Kidney (tissue), 14 donors: Measurements from ENCODE around the gene SARS1. TPM values are rescaled to one million over a fixed set of nuclear protein-coding genes. Genes with fewer than 3 reads are reported as not detected.

ENCODE experiments used
- DNase-seq, 5 donors: peaks; one replicate each; pipeline ENCODE4 v3.0.0-alpha.2; 2013 to 2020
- FAIRE-seq: peaks from 2 replicates; lab custom pipeline; 2012; peaks lifted over from hg19 to GRCh38; lab: Jason Lieb, UNC
- H3K27ac ChIP-seq, 2 donors: one replicate each; pipeline ENCODE4 v1.7.0; 2013; ENCODE audit warnings: low read depth in 2 of 2, low read length in 2 of 2, inconsistent platforms in 1 of 2
- H3K27me3 ChIP-seq: one replicate; pipeline ENCODE4 v1.7.1; 2013; ENCODE audit warnings: low read length, inconsistent platforms; ENCODE audit not compliant: control insufficient read depth, insufficient read depth
- H3K36me3 ChIP-seq, 3 donors: one replicate each; pipeline versions ENCODE4 v1.7.0 to v1.7.1; 2013; ENCODE audit warnings: low read length in 3 of 3, control low read depth in 1 of 3, inconsistent platforms in 1 of 3; ENCODE audit not compliant: insufficient read depth in 3 of 3, control insufficient read depth in 2 of 3
- H3K4me1 ChIP-seq, 3 donors: one replicate each; pipeline versions ENCODE4 v1.7.0 to v1.7.1; 2013; ENCODE audit warnings: low read length in 3 of 3, inconsistent platforms in 1 of 3, low read depth in 1 of 3; ENCODE audit not compliant: control insufficient read depth in 2 of 3, insufficient read depth in 2 of 3
- H3K4me3 ChIP-seq, 3 donors: one replicate each; pipeline versions ENCODE4 v1.7.0 to v1.8.1; 2013; ENCODE audit warnings: low read length in 3 of 3, control low read depth in 1 of 3, inconsistent platforms in 1 of 3
- H3K9ac ChIP-seq, 3 donors: one replicate each; pipeline versions ENCODE4 v1.7.0 to v1.7.1; 2013; ENCODE audit warnings: low read length in 3 of 3, control low read depth in 1 of 3, inconsistent platforms in 1 of 3
- H3K9me3 ChIP-seq, 3 donors: one replicate each; pipeline versions ENCODE4 v1.7.0 to v1.7.1; 2013; ENCODE audit warnings: low read length in 3 of 3, control low read depth in 1 of 3, inconsistent platforms in 1 of 3; ENCODE audit not compliant: control insufficient read depth in 2 of 3, insufficient read depth in 1 of 3
- intact Hi-C: fragments of 100-400 bp; cut with DNase I; formaldehyde crosslinking; loops from one replicate; pipeline ENCODE4 v1.11.1; 2022
- polyA plus RNA-seq: library from polyadenylated mRNA; stranded (reverse); fragments of 350-450 nt; fragmentation: Illumina TruSeq; extraction: RNeasy Lipid Tissue Mini Kit (QIAGEN cat#74804); gene quantifications from one replicate; pipeline ENCODE4 v1.2.3, GENCODE V29; 2014; ENCODE audit warnings: low read depth, low replicate concordance; ENCODE audit not compliant: insufficient read depth
- total RNA-seq: library from RNA; stranded (reverse); fragmentation: NEBNext Ultra II Directional; extraction: Animal tissue kit (Norgen Biotek cat#: 25700); gene quantifications from one replicate; pipeline ENCODE4 v1.2.1, GENCODE V29; 2021
- TF ChIP-seq, protein P1 (sequence below): IDR thresholded peaks from 3 replicates; pipeline ENCODE4 v1.5.1; 2012; ENCODE audit warnings: mild to moderate bottlenecking, moderate library complexity, borderline replicate concordance; ENCODE audit not compliant: insufficient read depth; ENCODE audit errors: extremely low read depth
- donor health status: control.
- donor health status: control.
- donor health status: control.
- donor health status: control.
- donor health status: control.
- donor health status: DM: yes; HTN: yes; CAD: no.
- donor health status: Normal renal cell carcinoma (clear cell type).

The SARS1 gene
- total and polyA plus RNA-seq, 2 donors from 2014 or later: 114 to 181 TPM

DNA sequence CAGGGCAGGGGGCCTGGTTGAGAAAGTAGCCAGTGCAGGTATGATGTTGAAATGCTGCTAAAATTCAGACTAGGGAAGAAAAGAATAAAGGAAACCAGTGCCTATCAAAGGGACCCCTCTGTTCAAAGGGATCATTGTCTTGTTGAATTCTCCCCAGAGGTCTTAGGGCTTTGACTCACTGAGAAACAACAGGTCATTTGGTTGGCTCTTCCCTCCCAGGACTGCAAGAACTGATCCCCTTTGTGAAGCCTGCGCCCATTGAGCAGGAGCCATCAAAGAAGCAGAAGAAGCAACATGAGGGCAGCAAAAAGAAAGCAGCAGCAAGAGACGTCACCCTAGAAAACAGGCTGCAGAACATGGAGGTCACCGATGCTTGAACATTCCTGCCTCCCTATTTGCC is 23.8 kb downstream of the SARS1 start:
- FAIRE-seq (no peak), DNase-seq (no peak)
- H3K27me3 ChIP-seq: no peaks in the 10 kb centered on the region
- peaks cover 2 to 45% (median 40%) of the 10 kb centered on the region in 3 donors for H3K36me3 ChIP-seq
- TF ChIP-seq, protein P1, sequence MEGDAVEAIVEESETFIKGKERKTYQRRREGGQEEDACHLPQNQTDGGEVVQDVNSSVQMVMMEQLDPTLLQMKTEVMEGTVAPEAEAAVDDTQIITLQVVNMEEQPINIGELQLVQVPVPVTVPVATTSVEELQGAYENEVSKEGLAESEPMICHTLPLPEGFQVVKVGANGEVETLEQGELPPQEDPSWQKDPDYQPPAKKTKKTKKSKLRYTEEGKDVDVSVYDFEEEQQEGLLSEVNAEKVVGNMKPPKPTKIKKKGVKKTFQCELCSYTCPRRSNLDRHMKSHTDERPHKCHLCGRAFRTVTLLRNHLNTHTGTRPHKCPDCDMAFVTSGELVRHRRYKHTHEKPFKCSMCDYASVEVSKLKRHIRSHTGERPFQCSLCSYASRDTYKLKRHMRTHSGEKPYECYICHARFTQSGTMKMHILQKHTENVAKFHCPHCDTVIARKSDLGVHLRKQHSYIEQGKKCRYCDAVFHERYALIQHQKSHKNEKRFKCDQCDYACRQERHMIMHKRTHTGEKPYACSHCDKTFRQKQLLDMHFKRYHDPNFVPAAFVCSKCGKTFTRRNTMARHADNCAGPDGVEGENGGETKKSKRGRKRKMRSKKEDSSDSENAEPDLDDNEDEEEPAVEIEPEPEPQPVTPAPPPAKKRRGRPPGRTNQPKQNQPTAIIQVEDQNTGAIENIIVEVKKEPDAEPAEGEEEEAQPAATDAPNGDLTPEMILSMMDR: no peak
- H3K4me1 ChIP-seq: peaks cover 0 to 8% (median 0%) of the 10 kb centered on the region in 3 donors
- H3K4me3 ChIP-seq: no peak overlapping the region
- intact Hi-C loops: no loop called here
- no peak overlapping the region for H3K27ac ChIP-seq
- H3K9me3 ChIP-seq: no peaks in the 10 kb centered on the region
- no peak overlapping the region for H3K9ac ChIP-seq

DNA sequence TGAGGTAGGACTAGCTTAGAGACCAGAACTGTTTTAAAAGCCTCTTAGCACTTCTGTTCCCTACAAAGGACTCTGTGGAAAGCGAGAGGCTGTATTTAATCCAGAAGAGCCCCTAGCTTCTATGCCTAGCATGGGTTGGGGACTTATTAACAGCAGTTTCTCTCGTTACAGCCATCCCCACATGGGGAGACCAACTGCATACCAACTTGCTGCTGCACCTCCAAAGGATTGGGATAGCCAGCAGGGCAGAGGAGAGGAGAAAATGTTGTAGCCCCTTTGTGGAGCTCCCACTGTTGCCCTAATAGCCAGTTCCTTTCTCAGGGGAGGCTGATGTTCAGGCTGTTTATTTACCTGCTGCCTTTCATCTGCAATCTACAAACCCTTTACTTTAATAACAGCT is 24.7 kb downstream of the SARS1 start:
- Histone ChIP-seq H3K9ac (no peak overlapping the region), H3K9me3 (no peaks in the 10 kb centered on the region), H3K27me3 (no peaks in the 10 kb centered on the region), H3K4me3 (no peak overlapping the region), H3K27ac (no peak overlapping the region), H3K36me3 (peaks cover 2 to 42% (median 39%) of the 10 kb centered on the region in 3 donors), H3K4me1 (peaks cover 0 to 8% (median 0%) of the 10 kb centered on the region in 3 donors)
- no peak for FAIRE-seq
- TF ChIP-seq, protein P1: no peak
- DNase-seq: no peak
- intact Hi-C loops: no loop called here

DNA sequence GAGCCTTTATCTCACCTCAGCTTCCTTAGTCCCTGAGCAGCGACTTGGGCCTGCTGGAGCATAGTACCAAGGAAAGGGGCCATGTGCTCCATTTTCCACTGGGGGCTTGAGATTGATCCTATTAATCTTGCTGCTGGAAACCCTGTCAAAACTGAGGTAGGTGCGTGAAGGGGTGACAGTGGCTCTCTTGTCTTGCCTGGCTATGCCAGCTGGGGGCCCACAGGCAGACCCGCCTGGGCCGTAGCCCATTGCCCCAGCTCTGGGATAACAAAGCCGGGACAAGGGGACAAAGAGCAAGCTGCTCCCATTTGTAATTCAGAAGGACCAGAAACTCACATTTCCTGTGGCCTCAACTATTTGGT is 25.3 kb downstream of the SARS1 start:
- no peak overlapping the region for H3K4me3 ChIP-seq
- H3K27ac ChIP-seq: no peak overlapping the region
- FAIRE-seq: no peak
- intact Hi-C loops: no loop called here
- no peak overlapping the region for H3K9ac ChIP-seq
- peaks cover 0 to 8% (median 0%) of the 10 kb centered on the region in 3 donors for H3K4me1 ChIP-seq
- TF ChIP-seq, protein P1: no peak
- no peak for DNase-seq
- peaks cover 2 to 42% (median 39%) of the 10 kb centered on the region in 3 donors for H3K36me3 ChIP-seq
- H3K9me3 ChIP-seq: no peaks in the 10 kb centered on the region
- H3K27me3 ChIP-seq: no peaks in the 10 kb centered on the region
